A673 (cell line): ENCODE results near the gene ARL6.

Experiments
- EZH2 ChIP-seq: fragments of 200-600 bp; sonication (generic); IDR thresholded peaks from 2 replicates; pipeline ENCODE4 v1.6.1; 2017; ENCODE audit warnings: borderline replicate concordance, low read depth, mild to moderate bottlenecking, mixed read lengths, antibody characterized with exemption, low read length; ENCODE audit not compliant: poor library complexity, severe bottlenecking
- TF ChIP-seq, protein P1 (sequence below): fragments of 300-800, 200-600 bp; sonication (generic); conservative IDR thresholded peaks from 2 replicates; pipeline ENCODE4 v1.5.1; 2017; ENCODE audit warnings: low read depth, mild to moderate bottlenecking, antibody characterized with exemption, low read length, moderate library complexity, mixed read lengths

DNA sequence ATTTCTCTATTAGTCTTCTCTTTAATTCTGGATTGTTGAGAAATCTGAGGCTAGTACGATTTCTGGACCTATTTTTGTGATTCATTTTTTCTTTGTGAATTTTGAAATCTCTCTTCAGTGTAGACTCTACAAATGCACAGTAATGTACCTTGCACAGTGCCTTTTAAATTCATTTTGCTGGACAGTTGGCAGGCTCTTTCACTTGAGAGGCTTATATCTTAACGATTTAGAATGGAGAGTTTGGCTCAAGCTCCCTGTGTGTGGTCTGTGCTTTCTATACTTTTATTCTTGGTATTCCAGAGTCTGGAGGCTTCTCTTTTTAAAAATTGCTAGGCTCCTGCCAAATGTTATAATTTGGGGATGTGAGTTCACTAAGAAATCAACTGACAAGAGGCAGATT lies 66.1 kb downstream of the ARL6 start:
- TF ChIP-seq, protein P1, sequence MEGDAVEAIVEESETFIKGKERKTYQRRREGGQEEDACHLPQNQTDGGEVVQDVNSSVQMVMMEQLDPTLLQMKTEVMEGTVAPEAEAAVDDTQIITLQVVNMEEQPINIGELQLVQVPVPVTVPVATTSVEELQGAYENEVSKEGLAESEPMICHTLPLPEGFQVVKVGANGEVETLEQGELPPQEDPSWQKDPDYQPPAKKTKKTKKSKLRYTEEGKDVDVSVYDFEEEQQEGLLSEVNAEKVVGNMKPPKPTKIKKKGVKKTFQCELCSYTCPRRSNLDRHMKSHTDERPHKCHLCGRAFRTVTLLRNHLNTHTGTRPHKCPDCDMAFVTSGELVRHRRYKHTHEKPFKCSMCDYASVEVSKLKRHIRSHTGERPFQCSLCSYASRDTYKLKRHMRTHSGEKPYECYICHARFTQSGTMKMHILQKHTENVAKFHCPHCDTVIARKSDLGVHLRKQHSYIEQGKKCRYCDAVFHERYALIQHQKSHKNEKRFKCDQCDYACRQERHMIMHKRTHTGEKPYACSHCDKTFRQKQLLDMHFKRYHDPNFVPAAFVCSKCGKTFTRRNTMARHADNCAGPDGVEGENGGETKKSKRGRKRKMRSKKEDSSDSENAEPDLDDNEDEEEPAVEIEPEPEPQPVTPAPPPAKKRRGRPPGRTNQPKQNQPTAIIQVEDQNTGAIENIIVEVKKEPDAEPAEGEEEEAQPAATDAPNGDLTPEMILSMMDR: no peak
- no peak for TF ChIP-seq EZH2
